Small intestine (tissue), 7 donors: ENCODE data around the gene SMPX. TPM values are rescaled to one million over a fixed set of nuclear protein-coding genes. Genes with fewer than 3 reads are reported as not detected.

ENCODE experiments used
- DNase-seq, 2 donors: peaks; one replicate each; pipeline versions ENCODE4 v3.0.0 to v3.0.0-alpha.2; 2013
- FAIRE-seq: peaks from 2 replicates; lab custom pipeline; 2012; peaks lifted over from hg19 to GRCh38; lab: Jason Lieb, UNC
- H3K27ac ChIP-seq, 3 donors: one replicate each; pipeline ENCODE4 v1.5.1; 2013; ENCODE audit warnings: low read length in 2 of 3, mild to moderate bottlenecking in 2 of 3, control low read depth in 1 of 3, inconsistent platforms in 1 of 3, low read depth in 1 of 3, moderate library complexity in 1 of 3
- H3K27me3 ChIP-seq, 3 donors: one replicate each; pipeline ENCODE4 v1.6.1; 2013; ENCODE audit warnings: low read length in 3 of 3, inconsistent platforms in 1 of 3; ENCODE audit not compliant: control insufficient read depth in 3 of 3, insufficient read depth in 3 of 3
- H3K36me3 ChIP-seq, 3 donors: one replicate each; pipeline ENCODE4 v1.6.1; 2013; ENCODE audit warnings: low read length in 3 of 3, inconsistent platforms in 1 of 3, low read depth in 1 of 3, mild to moderate bottlenecking in 1 of 3, moderate library complexity in 1 of 3; ENCODE audit not compliant: control insufficient read depth in 3 of 3, insufficient read depth in 2 of 3
- H3K4me1 ChIP-seq, 3 donors: one replicate each; pipeline ENCODE4 v1.6.1; 2013; ENCODE audit warnings: low read length in 2 of 3, inconsistent platforms in 1 of 3, low read depth in 1 of 3, mild to moderate bottlenecking in 1 of 3, moderate library complexity in 1 of 3; ENCODE audit not compliant: control insufficient read depth in 3 of 3, insufficient read depth in 2 of 3
- H3K4me3 ChIP-seq, 3 donors: one replicate each; pipeline ENCODE4 v1.5.1; 2013; ENCODE audit warnings: low read length in 3 of 3, control low read depth in 1 of 3, inconsistent platforms in 1 of 3, low read depth in 1 of 3, mild to moderate bottlenecking in 1 of 3, moderate library complexity in 1 of 3
- H3K9me3 ChIP-seq, 2 donors: one replicate each; pipeline ENCODE4 v1.6.1; 2013; ENCODE audit warnings: low read depth in 1 of 2, low read length in 1 of 2; ENCODE audit not compliant: control insufficient read depth in 2 of 2, insufficient read depth in 1 of 2
- WGBS, 3 donors: extraction: QIAGEN DNeasy Blood & Tissue Kit; methylation state at CpG; one replicate each; pipeline ENCODE4 v1.1.7; 2013; 5-methylcytosine and 5-hydroxymethylcytosine counted together
- polyA plus RNA-seq, 4 donors: library from polyadenylated mRNA; stranded (reverse) in 3 of 4; unstranded in 1 of 4; fragments of 200-250 nt in 3 of 4; fragments of 120-200 nt in 1 of 4; gene quantifications; one replicate each; pipeline versions ENCODE4 v1.2.1 to v1.2.3, GENCODE V29; 2013
- donor health status: healthy with polysubstance abuse.
- donor health status: control.
- donor health status: control.
- donor health status: Bipolar disorder and iron deficiency.
- donor health status: healthy.

The SMPX gene
- polyA plus RNA-seq, 4 donors: 0.24 to 4.1 (median 0.78) TPM; not detected in 1

DNA sequence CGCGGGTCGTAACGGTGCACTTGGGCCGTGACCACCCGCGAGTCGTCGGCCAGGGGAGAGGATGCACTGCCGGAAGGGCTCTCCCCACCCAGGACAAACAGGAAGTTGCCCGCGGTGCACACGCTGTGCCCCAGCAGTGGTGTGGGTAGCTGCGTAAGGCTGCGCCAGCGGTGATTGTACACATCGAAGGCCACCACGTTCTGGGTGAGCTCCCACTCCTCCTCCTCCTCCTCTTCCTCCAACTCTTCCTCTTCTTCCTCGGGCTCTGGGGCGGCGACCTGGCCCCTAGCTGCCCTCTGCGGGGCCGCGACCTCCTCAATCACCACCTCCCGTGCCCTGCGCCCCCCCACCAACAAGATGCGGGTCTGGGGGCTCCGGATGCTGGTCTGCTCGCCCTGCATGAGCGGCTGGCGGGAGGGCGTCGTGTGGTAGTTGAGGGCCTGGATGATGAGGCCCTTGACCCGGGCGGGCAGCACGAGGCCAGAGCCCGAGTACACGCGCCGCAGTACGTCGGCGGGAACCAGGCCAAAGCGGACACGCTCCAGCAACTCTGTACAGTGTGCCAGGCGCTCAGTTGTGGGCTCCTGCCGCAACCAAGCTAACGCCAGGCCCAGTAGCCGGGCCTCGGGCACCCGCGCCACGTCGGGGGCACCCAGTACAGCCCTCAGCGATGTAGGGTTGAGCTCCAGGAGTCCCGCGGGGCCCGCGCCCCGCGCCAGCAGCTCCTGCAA, 101.2 kb downstream of the SMPX start:
- DNase-seq (peak in 1 of 2 donors; percentile 0), FAIRE-seq (no peak)
- H3K4me3 ChIP-seq: no peak overlapping the region
- H3K9me3 ChIP-seq: peaks cover 0 to 3% of the 10 kb centered on the region in 2 donors
- no peaks in the 10 kb centered on the region for H3K4me1 ChIP-seq
- 61 to 93% (median 83%) methylated on average over 42 to 61 of the region's 61 CpGs for WGBS, 3 donors
- peaks cover 0 to 27% (median 0%) of the 10 kb centered on the region in 3 donors for H3K27me3 ChIP-seq
- H3K36me3 ChIP-seq: no peaks in the 10 kb centered on the region
- no peak overlapping the region for H3K27ac ChIP-seq

Other genes starting within 250 kb of the SMPX start
- 1 to 10 TPM in 2 of 4 donors, under 1 TPM in 2; 0.66 to 1.3 (median 0.91) TPM for gene KLHL34, start 99.8 kb downstream of the SMPX start, polyA plus RNA-seq
- 10 to 100 TPM in 1 of 4 donors, 1 to 10 TPM in 1, under 1 TPM in 2; 0.54 to 21.5 (median 3.1) TPM for gene MBTPS2, start 81.5 kb upstream of the SMPX start, polyA plus RNA-seq
- gene YY2, start 97.9 kb upstream of the SMPX start, polyA plus RNA-seq: 1 to 10 TPM in 1 of 4 donors, under 1 TPM in 1, not detected in 2; 0.95 to 2.1 TPM
- 10 to 100 TPM; 60.3 to 89.2 (median 87.5) TPM for gene SMS, start 182.6 kb upstream of the SMPX start, polyA plus RNA-seq